Osteoblast (primary cell): ENCODE results near the gene RFC2. TPM values are rescaled to one million over a fixed set of nuclear protein-coding genes. Genes with fewer than 3 reads are reported as not detected.
A peak's percentile ranks its signal among the peaks of the same experiment; 100 is the strongest.
"Not testable (repeated sequence)": the region's sequence is repeated elsewhere in the genome, so short reads cannot be mapped to it uniquely, and the experiment has no call there.

Experiments
- DNase-seq: peaks from one replicate; pipeline ENCODE4 v3.0.0; 2011; ENCODE audit warnings: low spot score, mixed read lengths; ENCODE audit not compliant: insufficient read length; ENCODE audit errors: missing footprints
- H2AFZ ChIP-seq: 2 replicates; pipeline ENCODE4 v1.6.0; 2011; ENCODE audit warnings: mild to moderate bottlenecking, low read length
- H3K27ac ChIP-seq: 2 replicates; pipeline ENCODE4 v1.5.1; 2011; ENCODE audit warnings: mild to moderate bottlenecking, low read depth, low read length, moderate library complexity
- H3K27me3 ChIP-seq: 2 replicates; pipeline ENCODE4 v1.6.0; 2012; ENCODE audit warnings: mild to moderate bottlenecking, control low read depth, inconsistent platforms, low read length, moderate library complexity; ENCODE audit not compliant: insufficient read depth
- H3K36me3 ChIP-seq: 2 replicates; pipeline ENCODE4 v1.5.1; 2011; ENCODE audit warnings: mild to moderate bottlenecking, low read length, control low read depth, moderate library complexity; ENCODE audit not compliant: insufficient read depth
- H3K4me1 ChIP-seq: 2 replicates; pipeline ENCODE4 v1.5.1; 2011; ENCODE audit warnings: mild to moderate bottlenecking, low read length, control low read depth, moderate library complexity; ENCODE audit not compliant: insufficient read depth
- H3K4me2 ChIP-seq: 2 replicates; pipeline ENCODE4 v1.6.0; 2011; ENCODE audit warnings: mild to moderate bottlenecking, low read length; ENCODE audit not compliant: insufficient read depth
- H3K4me3 ChIP-seq: fragments of 200-600 bp; sonication (generic); 3 replicates; pipeline ENCODE4 v1.5.1; 2012; ENCODE audit warnings: mild to moderate bottlenecking, low read length, inconsistent platforms; ENCODE audit not compliant: insufficient read depth
- H3K79me2 ChIP-seq: 2 replicates; pipeline ENCODE4 v1.6.0; 2012; ENCODE audit warnings: mild to moderate bottlenecking, low read length, control low read depth, inconsistent platforms; ENCODE audit not compliant: insufficient read depth
- H3K9me3 ChIP-seq: 2 replicates; pipeline ENCODE4 v1.5.1; 2011; ENCODE audit warnings: low read depth, low read length, control low read depth
- H4K20me1 ChIP-seq: 2 replicates; pipeline ENCODE4 v1.6.0; 2012; ENCODE audit warnings: mild to moderate bottlenecking, low read length, control low read depth; ENCODE audit not compliant: insufficient read depth
- CTCF ChIP-seq: IDR thresholded peaks from 2 replicates; pipeline ENCODE4 v1.5.1; 2011; ENCODE audit warnings: mild to moderate bottlenecking, low read depth, low read length, moderate library complexity; ENCODE audit errors: extremely low read depth
- total RNA-seq: library from RNA; depleted of rRNA; stranded (reverse); fragments of >200 nt; gene quantifications from 2 replicates; pipeline ENCODE4 v1.2.3, GENCODE V29; 2012

The RFC2 gene
- total RNA-seq, 1 donor = 12.3 TPM

GRCh38 chr7:74258639-74259038, 4.4 kb upstream of the RFC2 start:
- Histone ChIP-seq H3K79me2 (peaks cover 5% of the 10 kb centered on the region), H3K4me3 (no peak overlapping the region), H3K9me3 (no peaks in the 10 kb centered on the region), H3K27me3 (no peaks in the 10 kb centered on the region), H3K4me1 (peaks cover 30% of the 10 kb centered on the region), H2AFZ (no peak overlapping the region), H3K4me2 (no peak overlapping the region), H4K20me1 (no peaks in the 10 kb centered on the region), H3K36me3 (no peaks in the 10 kb centered on the region), H3K27ac (no peak overlapping the region)
- no peak for TF ChIP-seq CTCF
- no peak for DNase-seq

- peak; percentile 95 for DNase-seq
- no peak for TF ChIP-seq CTCF
- Histone ChIP-seq H3K27ac (peak overlapping the region; percentile 98), H3K79me2 (peaks cover 19% of the 10 kb centered on the region), H3K4me2 (peak overlapping the region; percentile 94), H2AFZ (peak overlapping the region; percentile 51), H3K27me3 (no peaks in the 10 kb centered on the region), H4K20me1 (no peaks in the 10 kb centered on the region), H3K4me1 (peaks cover 29% of the 10 kb centered on the region), H3K36me3 (no peaks in the 10 kb centered on the region), H3K4me3 (peak overlapping the region; percentile 44), H3K9me3 (no peaks in the 10 kb centered on the region)
Observed at GRCh38 chr7:74256491-74257408, 2.6 kb upstream of the RFC2 start.

GRCh38 chr7:74255461-74255860, 1.3 kb upstream of the RFC2 start:
- Histone ChIP-seq H3K4me2 (peak overlapping the region; percentile 94), H3K27ac (peak overlapping the region; percentile 98), H3K4me3 (peak overlapping the region; percentile 99), H3K4me1 (peaks cover 29% of the 10 kb centered on the region), H3K79me2 (peaks cover 20% of the 10 kb centered on the region)
- not testable (repeated sequence) for DNase-seq, H3K27me3 ChIP-seq, H2AFZ ChIP-seq, H3K9me3 ChIP-seq, H4K20me1 ChIP-seq, H3K36me3 ChIP-seq

- TF ChIP-seq CTCF = no peak
- DNase-seq = no peak
- peak overlapping the region; percentile 93 for H2AFZ ChIP-seq
- H3K4me2 ChIP-seq = peak overlapping the region; percentile 94
- peaks cover 29% of the 10 kb centered on the region for H3K4me1 ChIP-seq
- no peaks in the 10 kb centered on the region for H3K27me3 ChIP-seq
- peaks cover 5% of the 10 kb centered on the region for H3K36me3 ChIP-seq
- peak overlapping the region; percentile 99 for H3K4me3 ChIP-seq
- no peaks in the 10 kb centered on the region for H3K9me3 ChIP-seq
- peaks cover 20% of the 10 kb centered on the region for H3K79me2 ChIP-seq
- peak overlapping the region; percentile 98 for H3K27ac ChIP-seq
- H4K20me1 ChIP-seq = no peaks in the 10 kb centered on the region
Observed at GRCh38 chr7:74254858-74255379, 720 bp upstream of the RFC2 start.
